Psoas muscle (tissue), 8 donors: ENCODE results near the gene ERO1B. TPM values are rescaled to one million over a fixed set of nuclear protein-coding genes. Genes with fewer than 3 reads are reported as not detected.

Experiments
- ATAC-seq, 4 donors: fragments of 200-7000 bp; cut with Tn5 transposase; one replicate each; pipeline ENCODE4 v1.9.1; 2020; ENCODE audit warnings: moderate library complexity in 3 of 4, mild to moderate bottlenecking in 2 of 4
- DNase-seq, 2 donors: peaks; one replicate each; pipeline ENCODE4 v3.0.0-alpha.2; 2020
- H3K27ac ChIP-seq: fragments of 200-600 bp; one replicate; pipeline ENCODE4 v1.8.0; 2022
- H3K27me3 ChIP-seq, 3 donors: fragments of 200-600 bp in 1 of 3; one replicate each; pipeline versions ENCODE4 v1.6.1 to v1.8.0; 2013 to 2022; ENCODE audit warnings: low read length in 2 of 3, mild to moderate bottlenecking in 2 of 3, moderate library complexity in 1 of 3; ENCODE audit not compliant: insufficient read depth in 3 of 3
- H3K36me3 ChIP-seq, 2 donors: fragments of 200-600 bp in 1 of 2; one replicate each; pipeline versions ENCODE4 v1.6.1 to v1.8.0; 2013 to 2022; ENCODE audit warnings: low read depth in 1 of 2, mild to moderate bottlenecking in 1 of 2, moderate library complexity in 1 of 2; ENCODE audit not compliant: insufficient read depth in 1 of 2
- H3K4me1 ChIP-seq: fragments of 200-600 bp; one replicate; pipeline ENCODE4 v1.8.0; 2022
- H3K4me3 ChIP-seq: fragments of 200-600 bp; one replicate; pipeline ENCODE4 v1.8.0; 2022; ENCODE audit warnings: mild to moderate bottlenecking
- H3K9me3 ChIP-seq: fragments of 200-600 bp; one replicate; pipeline ENCODE4 v1.8.0; 2022
- CTCF ChIP-seq: fragments of 200-600 bp; IDR thresholded peaks from one replicate; pipeline ENCODE4 v1.8.0; 2022; ENCODE audit warnings: antibody characterized with exemption
- WGBS, 3 donors: extraction: QIAGEN DNeasy Blood & Tissue Kit; methylation state at CpG; one replicate each; pipeline versions ENCODE4 v1.1.6 to v1.1.7; 2013; 5-methylcytosine and 5-hydroxymethylcytosine counted together
- intact Hi-C, 2 donors: fragments of 100-400 bp; cut with DNase I; formaldehyde crosslinking; loops; one replicate each; pipeline versions ENCODE4 v1.11.0 to v1.14.2; 2022
- polyA plus RNA-seq, 3 donors: library from polyadenylated mRNA; stranded (reverse); fragments of 200-250 nt; gene quantifications; one replicate each; pipeline ENCODE4 v1.2.3, GENCODE V29; 2013
- total RNA-seq, 4 donors: library from RNA; stranded (reverse); fragmentation: NEBNext Ultra II Directional in 2 of 4; extraction: Animal tissue kit (Norgen Biotek cat#: 25700) in 2 of 4; gene quantifications; one replicate each; pipeline versions ENCODE4 v1.2.1 to v1.2.4, GENCODE V29; 2021 to 2023
- donor health status: healthy with polysubstance abuse.
- donor health status: DM: no; HTN: no; CAD: no; lungs with moderate emphysema.
- donor health status: Bipolar disorder and iron deficiency.
- donor health status: healthy.
- donor health status: DM: yes; HTN: yes; CAD: no.
- donor health status: DM: no; HTN: no; CAD: no.
- donor health status: DM: no; HTN: no; CAD: no.
- donor health status: DM: yes; HTN: yes; CAD: no.

ERO1B gene
- total and polyA plus RNA-seq, 7 donors, result 1.3 to 6.0 (median 2.6) TPM

DNA sequence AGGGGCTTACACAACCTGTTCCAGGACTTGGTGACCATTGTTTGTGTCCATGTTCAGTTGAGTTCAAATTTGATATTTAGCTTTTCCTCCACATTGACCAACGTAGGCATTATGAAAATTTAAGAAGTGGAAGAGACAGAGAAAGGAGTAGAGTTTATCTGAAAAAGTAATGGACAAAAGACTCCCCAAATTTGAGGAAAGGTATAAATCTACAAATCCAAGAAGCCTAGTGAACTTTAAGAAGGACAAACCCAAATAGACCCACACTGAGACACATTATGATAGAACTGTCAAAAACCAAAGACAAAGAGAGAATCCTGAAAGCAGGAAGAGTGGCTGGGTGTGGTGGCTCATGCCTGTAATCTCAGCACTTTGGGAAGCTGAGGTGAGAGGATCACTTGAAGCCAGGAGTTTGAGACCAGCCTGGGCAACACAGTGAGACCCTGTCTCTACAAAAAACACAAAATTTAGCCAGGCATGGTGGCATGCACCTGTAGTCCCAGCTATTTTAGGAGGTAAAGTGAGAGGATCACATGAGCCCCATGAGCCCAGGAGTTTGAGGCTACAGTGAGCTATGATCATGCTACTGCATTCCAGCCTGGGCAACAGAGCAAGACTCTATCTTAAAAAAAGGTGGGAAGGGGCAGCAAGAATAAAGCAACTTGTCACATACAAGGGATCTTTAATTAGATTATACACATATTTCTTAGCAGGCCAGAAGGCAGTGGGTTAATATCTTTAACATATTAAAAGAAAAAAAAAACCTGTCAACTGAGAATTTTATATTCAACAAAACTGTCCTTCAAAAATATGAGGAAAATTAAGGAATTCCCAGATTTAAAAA lies 41.0 kb upstream of the ERO1B start:
- ATAC-seq (no peak), DNase-seq (no peak)
- no peak overlapping the region for H3K27ac ChIP-seq
- no peak overlapping the region for H3K4me3 ChIP-seq
- peaks cover 5% of the 10 kb centered on the region for H3K9me3 ChIP-seq
- WGBS, 3 donors, result 0 to 52% (median 38%) methylated on average over 1 of the region's 1 CpG
- no peaks in the 10 kb centered on the region for H3K36me3 ChIP-seq
- intact Hi-C loops, result no loop called here
- TF ChIP-seq CTCF, result no peak
- H3K27me3 ChIP-seq, result no peaks in the 10 kb centered on the region
- no peaks in the 10 kb centered on the region for H3K4me1 ChIP-seq

DNA sequence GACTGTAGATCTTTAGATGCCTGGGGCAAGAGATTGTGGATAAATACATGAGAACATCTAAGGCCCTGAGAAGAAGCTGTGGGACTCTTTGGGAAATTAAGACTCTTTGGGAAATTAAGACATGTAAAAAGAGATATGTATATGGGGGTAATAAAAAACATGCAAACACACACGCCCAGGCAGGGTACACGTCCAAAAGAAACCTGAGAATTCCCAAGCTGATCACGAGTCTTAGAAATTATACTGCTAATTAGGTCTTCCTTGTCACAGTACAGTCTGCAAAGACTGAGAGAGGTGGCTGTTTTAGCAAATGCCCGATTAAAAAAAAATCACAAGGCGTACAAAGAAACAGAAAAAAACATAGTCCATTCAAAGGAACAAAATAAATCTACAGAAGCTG lies 39.3 kb upstream of the ERO1B start:
- ATAC-seq, result no peak
- intact Hi-C loops, result no loop called here
- 41 to 50% (median 48%) methylated on average over 5 of the region's 5 CpGs for WGBS, 3 donors

GRCh38 chr1:236320671-236321070 lies 38.9 kb upstream of the ERO1B start:
- no peaks in the 10 kb centered on the region for H3K36me3 ChIP-seq
- H3K27me3 ChIP-seq, result no peaks in the 10 kb centered on the region
- peaks cover 5% of the 10 kb centered on the region for H3K9me3 ChIP-seq
- ATAC-seq (no peak), DNase-seq (no peak)
- H3K27ac ChIP-seq, result no peak overlapping the region
- 61 to 78% (median 74%) methylated on average over 1 of the region's 1 CpG for WGBS, 3 donors
- no peak overlapping the region for H3K4me3 ChIP-seq
- TF ChIP-seq CTCF, result no peak
- intact Hi-C loops, result no loop called here
- no peaks in the 10 kb centered on the region for H3K4me1 ChIP-seq

More for the DNA sequence above, 39.3 kb upstream of the ERO1B start:
- Histone ChIP-seq H3K4me3 (no peak overlapping the region), H3K9me3 (peaks cover 5% of the 10 kb centered on the region), H3K27me3 (no peaks in the 10 kb centered on the region), H3K27ac (no peak overlapping the region), H3K36me3 (no peaks in the 10 kb centered on the region), H3K4me1 (no peaks in the 10 kb centered on the region)
- no peak for TF ChIP-seq CTCF
- no peak for DNase-seq

- no peak for TF ChIP-seq CTCF
- Histone ChIP-seq H3K27ac (no peak overlapping the region), H3K4me1 (no peaks in the 10 kb centered on the region), H3K36me3 (no peaks in the 10 kb centered on the region), H3K4me3 (no peak overlapping the region), H3K9me3 (peaks cover 5% of the 10 kb centered on the region), H3K27me3 (no peaks in the 10 kb centered on the region)
- WGBS, 3 donors, result 29 to 67% (median 62%) methylated on average over 1 of the region's 1 CpG
- intact Hi-C loops, result no loop called here
- DNase-seq (no peak), ATAC-seq (no peak)
These were observed 38.5 kb upstream of the ERO1B start for GRCh38 chr1:236320214-236320613.

GRCh38 chr1:236316437-236316836 lies 34.7 kb upstream of the ERO1B start:
- Histone ChIP-seq H3K4me1 (no peaks in the 10 kb centered on the region), H3K27ac (no peak overlapping the region), H3K4me3 (no peak overlapping the region), H3K36me3 (no peaks in the 10 kb centered on the region), H3K9me3 (no peaks in the 10 kb centered on the region), H3K27me3 (no peaks in the 10 kb centered on the region)
- DNase-seq, result no peak
- 91 to 96% (median 91%) methylated on average over 2 of the region's 2 CpGs for WGBS, 3 donors
- ATAC-seq, result no peak
- intact Hi-C loops, result no loop called here
- no peak for TF ChIP-seq CTCF
